H1 (cell line): Measurements from ENCODE around the gene RELL1. TPM values are rescaled to one million over a fixed set of nuclear protein-coding genes. Genes with fewer than 3 reads are reported as not detected.

ENCODE experiments used
- CTCF ChIA-PET: fragments of 300-600 bp; sonication (Branson Sonifier 250); formaldehyde crosslinking; loops from one replicate; lab custom pipeline; 2021; ENCODE audit not compliant: partially characterized antibody; lab: Charles Lee
- POLR2A ChIA-PET: fragments of 300-600 bp; sonication (Branson Sonifier 250); formaldehyde crosslinking; loops from one replicate; lab custom pipeline; 2021; ENCODE audit warnings: inconsistent platforms; ENCODE audit not compliant: partially characterized antibody; lab: Charles Lee
- DNase-seq, 2 experiments: peaks; one replicate each; pipeline versions ENCODE4 v3.0.0 to v3.0.0-alpha.2; 2010 to 2022; ENCODE audit warnings: low spot score in 2 of 2, low read depth in 1 of 2, mixed read lengths in 1 of 2
- FAIRE-seq: peaks from 2 replicates; lab custom pipeline; 2011; peaks lifted over from hg19 to GRCh38; lab: Jason Lieb, UNC
- H2AFZ ChIP-seq: 2 replicates; pipeline ENCODE4 v1.8.1; 2012; ENCODE audit warnings: low read length, inconsistent platforms
- H2AK5ac ChIP-seq: 2 replicates; pipeline ENCODE4 v1.6.1; 2013; ENCODE audit warnings: low read depth, low read length
- H2BK120ac ChIP-seq: replicated peaks from 2 replicates; pipeline ENCODE3; 2013; ENCODE audit warnings: low read depth, low read length, inconsistent platforms
- H2BK12ac ChIP-seq: 2 replicates; pipeline ENCODE4 v1.6.1; 2013; ENCODE audit warnings: low read depth, low read length
- H2BK15ac ChIP-seq: 2 replicates; pipeline ENCODE4 v1.6.1; 2013; ENCODE audit warnings: low read length
- H2BK20ac ChIP-seq: 2 replicates; pipeline ENCODE4 v1.6.1; 2013; ENCODE audit warnings: low read length
- H2BK5ac ChIP-seq: 2 replicates; pipeline ENCODE4 v1.6.1; 2013; ENCODE audit warnings: low read depth, low read length
- H3K14ac ChIP-seq: 2 replicates; pipeline ENCODE4 v1.6.1; 2013; ENCODE audit warnings: inconsistent platforms; ENCODE audit not compliant: insufficient read length
- H3K18ac ChIP-seq: 2 replicates; pipeline ENCODE4 v1.6.1; 2013; ENCODE audit warnings: low read length; ENCODE audit errors: extremely low read depth
- H3K23ac ChIP-seq: 2 replicates; pipeline ENCODE4 v1.6.1; 2013; ENCODE audit warnings: inconsistent platforms; ENCODE audit not compliant: insufficient read length
- H3K23me2 ChIP-seq: 2 replicates; pipeline ENCODE4 v1.6.1; 2013; ENCODE audit warnings: low read depth, low read length
- H3K27ac ChIP-seq: 2 replicates; pipeline ENCODE4 v1.6.1; 2011; ENCODE audit warnings: low read depth, low read length, inconsistent platforms
- H3K27me3 ChIP-seq, 4 experiments: replicated peaks in 1 of 4; 1 replicate in 1 of 4; 2 replicates in 3 of 4; pipeline versions ENCODE4 v1.6.1 to v1.8.1; 2011 to 2013; ENCODE audit warnings: low read length in 3 of 4, mild to moderate bottlenecking in 3 of 4, inconsistent platforms in 2 of 4, mixed read lengths in 2 of 4, moderate library complexity in 1 of 4; ENCODE audit not compliant: control insufficient read depth in 3 of 4, insufficient read depth in 3 of 4; ENCODE audit errors: extremely low read depth in 1 of 4
- H3K36me3 ChIP-seq, 4 experiments: 2 replicates each; pipeline versions ENCODE4 v1.6.1 to v1.8.1; 2011 to 2013; ENCODE audit warnings: mild to moderate bottlenecking in 4 of 4, low read length in 3 of 4, moderate library complexity in 2 of 4, control low read depth in 1 of 4, inconsistent platforms in 1 of 4; ENCODE audit not compliant: insufficient read depth in 4 of 4, control insufficient read depth in 2 of 4
- H3K4ac ChIP-seq: replicated peaks from 2 replicates; pipeline ENCODE3; 2013; ENCODE audit warnings: low read length, low read depth, mixed read lengths, inconsistent platforms; ENCODE audit not compliant: insufficient read length
- H3K4me1 ChIP-seq, 4 experiments: replicated peaks in 1 of 4; 1 replicate in 1 of 4; 2 replicates in 3 of 4; pipeline versions ENCODE4 v1.6.1 to v1.8.1; 2011 to 2013; ENCODE audit warnings: low read length in 3 of 4, inconsistent platforms in 2 of 4, mixed read lengths in 1 of 4; ENCODE audit not compliant: insufficient read depth in 4 of 4, control insufficient read depth in 3 of 4
- H3K4me2 ChIP-seq, 2 experiments: 2 replicates each; pipeline versions ENCODE4 v1.6.1 to v1.8.1; 2011 to 2013; ENCODE audit warnings: low read depth in 2 of 2, low read length in 2 of 2, control low read depth in 1 of 2, inconsistent platforms in 1 of 2, mild to moderate bottlenecking in 1 of 2; ENCODE audit not compliant: insufficient read depth in 1 of 2
- H3K4me3 ChIP-seq, 4 experiments: fragments of 200-600, 300-600 bp in 1 of 4; sonication (generic), shearing (Covaris generic), sonication (Bioruptor Twin) in 1 of 4; 2 replicates each; pipeline versions ENCODE4 v1.5.1 to v1.8.1; 2011 to 2016; ENCODE audit warnings: low read length in 4 of 4, low read depth in 3 of 4, control low read depth in 2 of 4, inconsistent platforms in 2 of 4, mild to moderate bottlenecking in 2 of 4, mixed read lengths in 1 of 4, moderate library complexity in 1 of 4; ENCODE audit not compliant: insufficient read depth in 2 of 4; ENCODE audit errors: extremely low read depth in 1 of 4
- H3K56ac ChIP-seq: replicated peaks from 2 replicates; pipeline ENCODE3; 2013; ENCODE audit warnings: low read depth, mild to moderate bottlenecking, mixed read lengths, low read length, inconsistent platforms; ENCODE audit not compliant: insufficient read length
- H3K79me1 ChIP-seq: 2 replicates; pipeline ENCODE4 v1.6.1; 2013; ENCODE audit warnings: low read depth, low read length, control low read depth
- H3K79me2 ChIP-seq, 2 experiments: 2 replicates each; pipeline versions ENCODE4 v1.6.1 to v1.8.1; 2012 to 2013; ENCODE audit warnings: low read length in 2 of 2, mild to moderate bottlenecking in 2 of 2, inconsistent platforms in 1 of 2; ENCODE audit not compliant: insufficient read depth in 2 of 2, control insufficient read depth in 1 of 2
- H3K9ac ChIP-seq, 4 experiments: replicated peaks in 1 of 4; 1 replicate in 1 of 4; 2 replicates in 3 of 4; pipeline versions ENCODE4 v1.6.1 to v1.8.1; 2011 to 2013; ENCODE audit warnings: low read depth in 3 of 4, low read length in 3 of 4, control low read depth in 2 of 4, mild to moderate bottlenecking in 2 of 4, moderate library complexity in 2 of 4, inconsistent platforms in 1 of 4; ENCODE audit errors: extremely low read depth in 1 of 4
- H3K9me3 ChIP-seq, 2 experiments: 2 replicates each; pipeline versions ENCODE4 v1.6.1 to v1.8.1; 2012 to 2013; ENCODE audit warnings: mild to moderate bottlenecking in 2 of 2, moderate library complexity in 2 of 2, control low read depth in 1 of 2, inconsistent platforms in 1 of 2, low read depth in 1 of 2, low read length in 1 of 2, mixed read lengths in 1 of 2; ENCODE audit not compliant: insufficient read depth in 2 of 2
- H4K20me1 ChIP-seq, 2 experiments: replicated peaks in 1 of 2; 2 replicates each; pipeline versions ENCODE3 to v1.8.1; 2011 to 2013; ENCODE audit warnings: inconsistent platforms in 2 of 2, low read length in 2 of 2, mild to moderate bottlenecking in 1 of 2; ENCODE audit not compliant: insufficient read depth in 2 of 2, control insufficient read depth in 1 of 2
- H4K5ac ChIP-seq: 2 replicates; pipeline ENCODE4 v1.6.1; 2013; ENCODE audit warnings: low read length, low read depth, mixed read lengths, inconsistent platforms; ENCODE audit not compliant: insufficient read length
- H4K8ac ChIP-seq: 2 replicates; pipeline ENCODE4 v1.8.0; 2013; ENCODE audit warnings: mild to moderate bottlenecking, moderate library complexity, low read length, inconsistent platforms; ENCODE audit not compliant: insufficient read depth; ENCODE audit errors: extremely low read depth
- H4K91ac ChIP-seq: replicated peaks from 2 replicates; pipeline ENCODE3; 2013; ENCODE audit warnings: low read length, mixed read lengths, inconsistent platforms; ENCODE audit not compliant: insufficient read length
- GABPA ChIP-seq: IDR thresholded peaks from 2 replicates; pipeline ENCODE4 v1.6.1; 2011; ENCODE audit warnings: mild to moderate bottlenecking, low read length, moderate library complexity, borderline replicate concordance; ENCODE audit not compliant: insufficient read depth
- NRF1 ChIP-seq: IDR thresholded peaks from 2 replicates; pipeline ENCODE4 v1.6.1; 2011; ENCODE audit warnings: mild to moderate bottlenecking, low read depth, low read length, improper control_type of control experiment
- SRF ChIP-seq: IDR thresholded peaks from 2 replicates; pipeline ENCODE4 v1.6.1; 2011; ENCODE audit warnings: mild to moderate bottlenecking, low read depth, low read length, moderate library complexity
- TAF7 ChIP-seq: optimal IDR thresholded peaks from 2 replicates; pipeline ENCODE3; 2011; ENCODE audit warnings: low read depth, mild to moderate bottlenecking, inconsistent platforms, low read length, moderate library complexity, borderline replicate concordance
- ZNF274 ChIP-seq: IDR thresholded peaks from 2 replicates; pipeline ENCODE4 v1.7.0; 2012; ENCODE audit warnings: low read length, borderline replicate concordance; ENCODE audit errors: extremely low read depth
- WGBS, 2 experiments: shearing (Covaris generic) in 1 of 2; methylation state at CpG; one replicate each; pipeline versions ENCODE4 v1.1.6 to v1.1.7; 2013 to 2015; ENCODE audit warnings: low lambda C conversion rate in 2 of 2, mixed read lengths in 2 of 2, inconsistent platforms in 1 of 2, low coverage in 1 of 2, missing lambda C conversion rate in 1 of 2; ENCODE audit not compliant: insufficient replicate concordance in 2 of 2, insufficient coverage in 1 of 2, insufficient read length in 1 of 2; ENCODE audit errors: extremely low coverage in 1 of 2, missing lambda C conversion rate in 1 of 2; 5-methylcytosine and 5-hydroxymethylcytosine counted together
- polyA plus RNA-seq, 7 experiments: library from polyadenylated mRNA; depleted of rRNA in 3 of 7; stranded (reverse) in 5 of 7; unstranded in 2 of 7; fragments of >200 nt in 5 of 7; fragments of 200-250 nt in 2 of 7; gene quantifications; 1 replicate in 5 of 7; 2 replicates in 1 of 7; 4 replicates in 1 of 7; pipeline versions ENCODE4 v1.2.1 to v1.2.3, GENCODE V29; 2011 to 2013; ENCODE audit warnings: missing spikeins in 2 of 7, mixed read lengths in 2 of 7
- total RNA-seq: library from RNA; stranded (reverse); fragmentation: NEBNext Ultra II Directional; extraction: Animal tissue kit (Norgen Biotek cat#: 25700); gene quantifications from 2 replicates; pipeline ENCODE4 v1.2.1, GENCODE V29; 2021

The RELL1 gene
- total and polyA plus RNA-seq, 2 of the 8 experiments (the other 6 are each of a cell fraction or from before 2014, with no cell fraction given): 2.1 to 14.1 TPM

DNA sequence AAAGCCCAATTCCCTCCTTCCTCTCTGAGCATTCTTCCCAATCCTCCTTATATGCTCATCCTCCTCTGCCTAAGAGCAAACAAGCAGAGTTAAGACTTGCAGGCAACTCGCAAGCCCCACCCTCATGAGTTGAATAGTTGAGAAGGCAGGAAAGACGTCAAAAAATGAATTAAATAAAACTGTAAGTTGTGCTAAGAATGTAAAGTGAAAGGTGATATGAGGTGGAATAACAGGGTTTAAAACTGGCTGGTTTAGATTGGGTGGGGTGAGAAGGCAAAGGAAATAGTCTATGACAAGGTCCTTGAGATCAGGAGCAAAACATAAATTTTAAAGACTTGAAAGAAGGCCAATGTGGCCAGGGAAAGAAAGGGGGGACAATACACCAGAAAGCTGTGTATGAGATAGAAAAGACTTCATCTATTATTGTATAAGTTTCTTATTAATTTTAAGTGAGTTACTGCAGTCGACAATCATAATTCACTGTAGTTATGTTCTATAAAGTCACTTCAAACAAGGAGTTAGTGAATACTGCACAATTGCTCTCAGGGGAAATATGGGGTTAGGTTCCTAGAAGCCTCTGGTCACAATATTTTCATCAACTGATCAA lies 124.9 kb downstream of the RELL1 start:
- no peaks in the 10 kb centered on the region for H3K79me2 ChIP-seq
- no peak overlapping the region for H3K4me3 ChIP-seq
- H4K20me1 ChIP-seq: no peaks in the 10 kb centered on the region
- no peaks in the 10 kb centered on the region for H3K27me3 ChIP-seq
- H4K5ac ChIP-seq: no peak overlapping the region
- H2AFZ ChIP-seq: no peak overlapping the region
- no peaks in the 10 kb centered on the region for H3K9me3 ChIP-seq
- H4K8ac ChIP-seq: no peak overlapping the region
- H3K56ac ChIP-seq: no peak overlapping the region
- H3K27ac ChIP-seq: no peak overlapping the region
- POLR2A ChIA-PET: no interaction called here
- H3K4me1 ChIP-seq: peaks cover 0 to 4% (median 0%) of the 10 kb centered on the region in 4 experiments; a peak in 1 of 7 replicates
- H4K91ac ChIP-seq: no peak overlapping the region
- no peaks in the 10 kb centered on the region for H3K79me1 ChIP-seq
- H3K4me2 ChIP-seq: no peak overlapping the region
- no peak overlapping the region for H2AK5ac ChIP-seq
- H3K4ac ChIP-seq: no peak overlapping the region
- H2BK15ac ChIP-seq: no peak overlapping the region
- no peaks in the 10 kb centered on the region for H3K23me2 ChIP-seq
- DNase-seq: no peak
- no peak overlapping the region for H3K23ac ChIP-seq
- H3K36me3 ChIP-seq: no peaks in the 10 kb centered on the region
- H3K9ac ChIP-seq: no peak overlapping the region
- no peak overlapping the region for H2BK5ac ChIP-seq
- CTCF ChIA-PET: interaction anchor here (0.6 to 10.5 kb wide), 2 partner anchors 96 to 109 kb away, joined by 4 to 107 read pairs; a partner anchor contains a TSS
- TF ChIP-seq NRF1 (no peak), GABPA (no peak), SRF (no peak), TAF7 (no peak), ZNF274 (no peak)
- H3K18ac ChIP-seq: no peak overlapping the region
- no peak overlapping the region for H2BK120ac ChIP-seq
- 58% methylated on average over 3 of the region's 3 CpGs; no CpG with 5 or more reads in 1 of the 2 experiments for WGBS, 2 experiments
- H3K14ac ChIP-seq: no peak overlapping the region
- FAIRE-seq: no peak
- H2BK20ac ChIP-seq: no peak overlapping the region
- H2BK12ac ChIP-seq: no peak overlapping the region
